Mucosa of descending colon (tissue), 3 donors: ENCODE data around the gene TMEM9B. TPM values are rescaled to one million over a fixed set of nuclear protein-coding genes. Genes with fewer than 3 reads are reported as not detected.
"Not testable (repeated sequence)": the region's sequence is repeated elsewhere in the genome, so short reads cannot be mapped to it uniquely, and the experiment has no call there.

ENCODE experiments used
- ATAC-seq: fragments of 200-7000 bp; cut with Tn5 transposase; one replicate; pipeline ENCODE4 v1.9.1; 2020; ENCODE audit warnings: mild to moderate bottlenecking, moderate library complexity
- DNase-seq, 3 donors: peaks; one replicate each; pipeline ENCODE4 v3.0.0-alpha.2; 2020
- H3K36me3 ChIP-seq: fragments of 200-600 bp; one replicate; pipeline ENCODE4 v1.8.0; 2021; ENCODE audit warnings: low read depth, mild to moderate bottlenecking
- H3K4me1 ChIP-seq: fragments of 200-600 bp; one replicate; pipeline ENCODE4 v1.8.0; 2021; ENCODE audit warnings: low read depth, mild to moderate bottlenecking
- H3K4me3 ChIP-seq: fragments of 200-600 bp; one replicate; pipeline ENCODE4 v1.8.0; 2021; ENCODE audit warnings: mild to moderate bottlenecking
- H3K9me3 ChIP-seq: fragments of 200-600 bp; one replicate; pipeline ENCODE4 v1.8.0; 2021; ENCODE audit warnings: mild to moderate bottlenecking
- intact Hi-C, 2 donors: fragments of 100-400 bp; cut with DNase I in 1 of 2; cut with micrococcal nuclease in 1 of 2; formaldehyde crosslinking; loops; one replicate each; pipeline versions ENCODE4 v1.11.0 to v1.11.1; 2022; cut with DNase I, micrococcal nuclease
- total RNA-seq, 3 donors: library from RNA; stranded (reverse); fragmentation: NEBNext Ultra II Directional in 2 of 3; extraction: Animal tissue kit (Norgen Biotek cat#: 25700) in 2 of 3; gene quantifications; one replicate each; pipeline versions ENCODE4 v1.2.1 to v1.2.4, GENCODE V29; 2021 to 2023
- TF ChIP-seq, protein P1 (sequence below): fragments of 200-600 bp; IDR thresholded peaks from one replicate; pipeline ENCODE4 v1.8.0; 2022; ENCODE audit warnings: antibody characterized with exemption, mild to moderate bottlenecking
- donor health status: DM: no; HTN: no; CAD: no; lungs with moderate emphysema.
- donor health status: DM: no; HTN: no; CAD: no.
- donor health status: DM: no; HTN: yes; CAD: no.

The TMEM9B gene
- total RNA-seq, 3 donors from 2014 or later, result 51.4 to 109 (median 78.4) TPM

DNA sequence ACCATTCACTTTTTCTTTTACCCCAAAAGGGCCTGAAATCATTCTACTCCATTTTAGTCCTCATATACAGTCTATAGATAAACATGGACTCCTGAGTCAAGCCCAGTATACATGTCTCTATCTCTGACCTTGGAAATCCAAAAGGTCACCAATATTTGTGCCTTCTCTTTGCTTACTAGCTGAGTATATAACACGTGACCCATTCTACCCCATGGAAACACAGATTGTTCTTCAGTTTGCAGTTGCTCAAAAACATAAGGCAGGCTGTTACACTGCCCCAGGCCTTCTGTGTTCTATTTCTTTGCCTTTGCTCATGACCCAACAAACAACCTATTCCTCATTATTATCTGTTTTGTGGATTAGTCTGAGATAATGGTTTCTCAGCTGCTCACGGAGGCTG lies 33.8 kb upstream of the TMEM9B start:
- Histone ChIP-seq H3K9me3 (no peaks in the 10 kb centered on the region), H3K4me1 (peaks cover 3% of the 10 kb centered on the region), H3K36me3 (no peaks in the 10 kb centered on the region), H3K4me3 (no peak overlapping the region)
- intact Hi-C loops, result no loop called here
- TF ChIP-seq, protein P1, sequence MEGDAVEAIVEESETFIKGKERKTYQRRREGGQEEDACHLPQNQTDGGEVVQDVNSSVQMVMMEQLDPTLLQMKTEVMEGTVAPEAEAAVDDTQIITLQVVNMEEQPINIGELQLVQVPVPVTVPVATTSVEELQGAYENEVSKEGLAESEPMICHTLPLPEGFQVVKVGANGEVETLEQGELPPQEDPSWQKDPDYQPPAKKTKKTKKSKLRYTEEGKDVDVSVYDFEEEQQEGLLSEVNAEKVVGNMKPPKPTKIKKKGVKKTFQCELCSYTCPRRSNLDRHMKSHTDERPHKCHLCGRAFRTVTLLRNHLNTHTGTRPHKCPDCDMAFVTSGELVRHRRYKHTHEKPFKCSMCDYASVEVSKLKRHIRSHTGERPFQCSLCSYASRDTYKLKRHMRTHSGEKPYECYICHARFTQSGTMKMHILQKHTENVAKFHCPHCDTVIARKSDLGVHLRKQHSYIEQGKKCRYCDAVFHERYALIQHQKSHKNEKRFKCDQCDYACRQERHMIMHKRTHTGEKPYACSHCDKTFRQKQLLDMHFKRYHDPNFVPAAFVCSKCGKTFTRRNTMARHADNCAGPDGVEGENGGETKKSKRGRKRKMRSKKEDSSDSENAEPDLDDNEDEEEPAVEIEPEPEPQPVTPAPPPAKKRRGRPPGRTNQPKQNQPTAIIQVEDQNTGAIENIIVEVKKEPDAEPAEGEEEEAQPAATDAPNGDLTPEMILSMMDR, result no peak
- ATAC-seq (no peak), DNase-seq (no peak)

GRCh38 chr11:8997451-8997850 lies 33.2 kb upstream of the TMEM9B start:
- H3K4me3 ChIP-seq, result no peak overlapping the region
- DNase-seq (no peak), ATAC-seq (no peak)
- TF ChIP-seq, protein P1, result no peak
- H3K9me3 ChIP-seq, result no peaks in the 10 kb centered on the region
- intact Hi-C loops, result no loop called here
- H3K4me1 ChIP-seq, result no peaks in the 10 kb centered on the region
- H3K36me3 ChIP-seq, result no peaks in the 10 kb centered on the region

- intact Hi-C loops, result no loop called here
- TF ChIP-seq, protein P1, result no peak
- DNase-seq, result no peak
- Histone ChIP-seq H3K4me3 (no peak overlapping the region), H3K36me3 (no peaks in the 10 kb centered on the region), H3K4me1 (no peaks in the 10 kb centered on the region), H3K9me3 (no peaks in the 10 kb centered on the region)
- no peak for ATAC-seq
These were observed 25.2 kb upstream of the TMEM9B start for GRCh38 chr11:8989453-8989852.

DNA sequence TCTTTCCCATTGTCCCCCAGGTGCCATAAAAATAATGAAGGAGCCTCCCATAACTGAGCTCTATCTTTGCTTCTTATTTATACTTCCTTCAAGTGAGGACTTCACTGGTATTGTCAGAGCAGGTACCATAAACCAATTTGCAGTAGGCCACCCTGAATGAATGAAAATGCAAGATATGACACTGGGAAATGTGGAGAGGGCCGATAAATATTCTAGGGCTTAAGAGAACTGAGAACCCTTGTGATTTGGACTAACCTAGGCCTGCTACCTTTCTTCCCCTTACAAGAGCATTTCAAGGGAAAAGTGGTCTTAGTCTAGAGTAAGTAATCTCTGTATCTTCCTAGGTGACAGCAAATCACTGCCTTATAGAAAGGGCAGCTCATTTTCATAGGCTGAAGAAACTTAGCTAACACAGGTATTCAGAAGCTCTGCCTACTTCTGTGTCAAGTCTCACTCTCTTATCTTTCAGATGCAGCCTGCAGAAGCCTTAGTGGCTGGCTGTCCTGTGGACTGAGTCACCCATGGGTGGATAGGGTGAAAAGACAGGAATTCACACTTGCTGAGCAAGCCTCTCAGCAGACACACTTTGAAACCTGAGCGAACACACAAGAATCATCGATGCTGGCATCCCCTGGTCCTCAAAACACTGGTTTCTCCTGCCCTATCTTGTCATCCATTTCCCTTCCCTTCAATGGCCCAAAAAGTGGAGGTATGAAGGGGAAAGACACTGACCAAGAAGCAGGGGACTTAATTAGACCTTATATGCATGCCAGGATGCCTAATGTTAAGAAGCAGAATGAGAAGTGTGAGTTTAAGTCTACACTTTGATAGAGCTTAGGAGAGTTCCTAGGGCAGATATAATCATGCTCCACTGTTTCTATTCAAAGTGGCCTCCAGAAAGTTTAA lies 24.3 kb upstream of the TMEM9B start:
- TF ChIP-seq, protein P1, result no peak
- intact Hi-C loops, result no loop called here
- Histone ChIP-seq H3K4me1 (no peaks in the 10 kb centered on the region), H3K36me3 (no peaks in the 10 kb centered on the region), H3K9me3 (no peaks in the 10 kb centered on the region), H3K4me3 (no peak overlapping the region)
- DNase-seq (no peak), ATAC-seq (no peak)

DNA sequence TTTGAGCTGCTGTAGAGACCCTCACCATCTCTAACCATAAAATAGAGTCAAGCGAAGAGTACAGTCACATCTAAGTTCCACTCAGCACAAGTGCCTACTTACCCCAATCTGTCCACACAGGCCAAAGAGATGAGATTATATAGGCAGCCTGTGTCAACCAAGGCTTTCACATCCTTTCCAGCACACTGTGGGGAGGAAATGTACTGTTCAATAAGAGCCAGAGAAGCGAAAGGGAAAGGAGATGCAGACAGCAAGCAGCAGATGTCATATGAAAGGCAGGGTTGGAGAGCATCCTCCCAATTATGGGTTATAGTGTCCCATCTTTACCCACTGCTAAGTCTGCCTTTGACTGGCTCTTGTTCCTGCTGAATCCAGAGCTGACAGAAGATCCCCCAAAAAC lies 23.2 kb upstream of the TMEM9B start:
- intact Hi-C loops, result no loop called here
- Histone ChIP-seq H3K4me1 (no peaks in the 10 kb centered on the region), H3K9me3 (no peaks in the 10 kb centered on the region), H3K4me3 (no peak overlapping the region), H3K36me3 (no peaks in the 10 kb centered on the region)
- ATAC-seq, result no peak
- TF ChIP-seq, protein P1, result no peak
- no peak for DNase-seq

DNA sequence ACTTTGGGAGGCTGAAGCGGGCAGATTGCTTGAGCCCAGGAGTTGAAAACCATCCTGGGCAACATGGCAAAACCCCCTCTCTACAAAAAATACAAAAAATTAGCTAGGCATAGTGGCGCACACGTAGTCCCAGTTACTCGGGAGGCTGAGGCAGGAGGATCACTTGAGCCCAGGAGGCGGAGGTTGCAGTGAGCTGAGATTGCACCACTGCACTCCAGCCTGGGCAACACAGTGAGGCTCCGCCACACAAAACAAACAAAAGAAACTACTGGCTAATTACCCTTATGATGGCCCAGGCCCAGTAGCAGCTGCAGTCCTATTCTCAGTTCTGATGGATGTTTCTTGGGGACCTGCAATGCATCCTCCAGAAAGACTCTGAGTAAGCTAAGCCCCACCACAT lies 22.5 kb upstream of the TMEM9B start:
- intact Hi-C loops, H3K4me1 ChIP-seq, H3K4me3 ChIP-seq, ATAC-seq, DNase-seq, H3K36me3 ChIP-seq, H3K9me3 ChIP-seq: not testable (repeated sequence)
